K562 (cell line): ENCODE data around the gene TANK. TPM values are rescaled to one million over a fixed set of nuclear protein-coding genes. Genes with fewer than 3 reads are reported as not detected.

ENCODE experiments used
- ATAC-seq: fragments of 200-7000 bp; cut with Tn5 transposase; 3 replicates; pipeline ENCODE4 v1.9.1; 2020; ENCODE audit warnings: moderate library complexity
- BruUV-seq: library from RNA; stranded (reverse); fragments of 400-500 nt; replicated peaks from 2 replicates; lab custom pipeline; 2021; lab: Mats Ljungman, UMichigan
- CTCF ChIA-PET: fragments of 300-600 bp; formaldehyde crosslinking; extraction: SDS; loops from one replicate; lab custom pipeline; 2021; ENCODE audit warnings: low intra/inter-chr PET ratio; lab: Yijun Ruan, JAX
- POLR2A ChIA-PET: fragments of 300-600, 350-650 bp; sonication (Branson Sonifier 250); formaldehyde crosslinking; extraction: SDS; loops from one replicate; lab custom pipeline; 2021; ENCODE audit warnings: antibody characterized with exemption, inconsistent platforms; lab: Yijun Ruan, JAX
- DNase-seq, 4 experiments: peaks; one replicate each; pipeline versions ENCODE4 v3.0.0 to v3.0.0-alpha.2; 2011 to 2018; ENCODE audit warnings: low spot score in 3 of 4, mixed read lengths in 3 of 4; ENCODE audit errors: extremely low read depth in 1 of 4
- FAIRE-seq: peaks from 2 replicates; lab custom pipeline; 2011; peaks lifted over from hg19 to GRCh38; lab: Jason Lieb, UNC
- H2AFZ ChIP-seq: 2 replicates; pipeline ENCODE4 v1.6.0; 2011; ENCODE audit warnings: low read depth, low read length, control low read depth, inconsistent platforms
- H3K27ac ChIP-seq: fragments of 200-600 bp; 3 replicates; pipeline ENCODE4 v1.8.0; 2011; ENCODE audit warnings: low read depth, mild to moderate bottlenecking, control low read depth, inconsistent platforms, low read length, moderate library complexity, mixed read lengths; ENCODE audit errors: extremely low read depth
- H3K27me3 ChIP-seq, 2 experiments: fragments of 300-600 bp in 1 of 2; 2 replicates in 1 of 2; 3 replicates in 1 of 2; pipeline versions ENCODE4 v1.6.0 to v1.8.0; 2011; ENCODE audit warnings: inconsistent platforms in 2 of 2, low read length in 2 of 2, mild to moderate bottlenecking in 1 of 2, mixed read lengths in 1 of 2, moderate library complexity in 1 of 2; ENCODE audit not compliant: control insufficient read depth in 2 of 2, insufficient read depth in 2 of 2
- H3K36me3 ChIP-seq: fragments of 300-600 bp; 3 replicates; pipeline ENCODE4 v1.8.0; 2011; ENCODE audit warnings: mild to moderate bottlenecking, low read length, inconsistent platforms; ENCODE audit not compliant: control insufficient read depth, insufficient read depth
- H3K4me1 ChIP-seq, 2 experiments: fragments of 200-600 bp in 1 of 2; replicated peaks in 1 of 2; 2 replicates in 1 of 2; 3 replicates in 1 of 2; pipeline versions ENCODE4 v1.5.1 to v1.8.0; 2011; ENCODE audit warnings: inconsistent platforms in 2 of 2, low read length in 2 of 2, mild to moderate bottlenecking in 1 of 2, mixed read lengths in 1 of 2, moderate library complexity in 1 of 2; ENCODE audit not compliant: control insufficient read depth in 2 of 2, insufficient read depth in 2 of 2
- H3K4me2 ChIP-seq: 2 replicates; pipeline ENCODE4 v1.6.1; 2011; ENCODE audit warnings: low read length, control low read depth, inconsistent platforms, mixed read lengths; ENCODE audit not compliant: insufficient read depth
- H3K4me3 ChIP-seq: fragments of 200-600 bp; sonication (generic), shearing (Covaris generic); 2 replicates; pipeline ENCODE4 v1.5.1; 2016; ENCODE audit warnings: control low read depth, inconsistent platforms
- H3K79me2 ChIP-seq: fragments of 200-600 bp; 3 replicates; pipeline ENCODE4 v1.8.0; 2011; ENCODE audit warnings: low read length, inconsistent platforms; ENCODE audit not compliant: control insufficient read depth, insufficient read depth
- H3K9ac ChIP-seq, 2 experiments: 2 replicates each; pipeline versions ENCODE4 v1.6.0 to v1.6.1; 2011; ENCODE audit warnings: low read depth in 2 of 2, low read length in 2 of 2, control low read depth in 1 of 2, inconsistent platforms in 1 of 2, mild to moderate bottlenecking in 1 of 2, mixed read lengths in 1 of 2; ENCODE audit not compliant: insufficient read depth in 1 of 2
- H3K9me1 ChIP-seq: one replicate; pipeline ENCODE4 v1.6.0; 2011; ENCODE audit warnings: inconsistent platforms, mild to moderate bottlenecking, low read length, moderate library complexity; ENCODE audit not compliant: control insufficient read depth, insufficient read depth
- H3K9me3 ChIP-seq: replicated peaks from 2 replicates; pipeline ENCODE4 v1.5.1; 2011; ENCODE audit warnings: low read depth, low read length, inconsistent platforms; ENCODE audit not compliant: control insufficient read depth, insufficient read depth
- H4K20me1 ChIP-seq: replicated peaks from 2 replicates; pipeline ENCODE4 v1.6.1; 2011; ENCODE audit warnings: low read length, inconsistent platforms, mixed read lengths; ENCODE audit not compliant: control insufficient read depth, insufficient read depth
- KDM1A ChIP-seq, 2 experiments: fragments of 450-650 bp; IDR thresholded peaks; 2 replicates each; pipeline ENCODE4 v1.6.1; 2016; ENCODE audit warnings: mild to moderate bottlenecking in 2 of 2
- MAFG ChIP-seq: fragments of 450-650 bp; conservative IDR thresholded peaks from 2 replicates; pipeline ENCODE4 v1.6.1; 2016; ENCODE audit warnings: missing genetic modification characterization, missing compliant biosample characterization
- PRMT5 ChIP-seq: sonication (generic); formaldehyde crosslinking; IDR thresholded peaks from 2 replicates; pipeline ENCODE4 v1.5.0; 2020; ENCODE audit warnings: missing genetic modification reagents
- ZNF316 ChIP-seq: fragments of 450-650 bp; IDR thresholded peaks from 2 replicates; pipeline ENCODE4 v1.6.1; 2016
- WGBS: fragments of 100-300 bp; shearing (Covaris generic); methylation state at CpG from one replicate; pipeline ENCODE4 v1.1.6; 2016; ENCODE audit warnings: low coverage, mixed read lengths; ENCODE audit not compliant: insufficient coverage; ENCODE audit errors: missing lambda C conversion rate; 5-methylcytosine and 5-hydroxymethylcytosine counted together
- in situ Hi-C: fragments of 300-500 bp; cut with MboI; formaldehyde crosslinking; loops from 4 replicates; pipeline ENCODE4 v1.15.0; 2018; ENCODE audit warnings: inconsistent platforms, mixed read lengths
- intact Hi-C: fragments of 100-400 bp; cut with micrococcal nuclease; formaldehyde crosslinking; loops from 2 replicates; pipeline ENCODE4 v1.14.2; 2022
- polyA plus RNA-seq, 8 experiments: library from polyadenylated mRNA; depleted of rRNA in 4 of 8; stranded (reverse) in 5 of 8; unstranded in 3 of 8; fragments of >200 nt; fragmentation: Nextera tagmentation in 2 of 8; fragmentation: Illumina TruSeq in 1 of 8; extraction: Ambion mirVana in 2 of 8; extraction: Trizol in 1 of 8; gene quantifications; 2 replicates each; pipeline versions ENCODE4 v1.2.1 to v1.2.3, GENCODE V29; 2011 to 2014; ENCODE audit warnings: inconsistent platforms in 1 of 8, missing spikeins in 1 of 8
- total RNA-seq, 7 experiments: library from RNA; depleted of rRNA in 6 of 7; stranded (reverse); fragments of >200 nt in 6 of 7; fragmentation: Illumina TruSeq in 2 of 7; extraction: Trizol in 2 of 7; gene quantifications; 2 replicates each; pipeline versions ENCODE4 v1.2.1 to v1.2.3, GENCODE V29; 2011 to 2021; ENCODE audit warnings: low replicate concordance in 1 of 7
- TF ChIP-seq, protein P1 (sequence below), 2 experiments: fragments of 450-650 bp in 1 of 2; sonication (generic) in 1 of 2; formaldehyde crosslinking; conservative IDR thresholded peaks; 2 replicates each; pipeline versions ENCODE4 v1.4.0 to v1.8.1; 2020 to 2022; ENCODE audit warnings: mild to moderate bottlenecking in 1 of 2, missing genetic modification reagents in 1 of 2
- TF ChIP-seq, protein P2 (sequence below): sonication (generic); formaldehyde crosslinking; IDR thresholded peaks from 2 replicates; pipeline ENCODE4 v1.8.1; 2023; ENCODE audit warnings: missing genetic modification reagents, mild to moderate bottlenecking, borderline replicate concordance
- TF ChIP-seq, protein P3 (sequence below): IDR thresholded peaks from 2 replicates; pipeline ENCODE4 v1.6.1; 2011; ENCODE audit warnings: borderline replicate concordance, low read depth, mild to moderate bottlenecking, moderate library complexity, low read length; ENCODE audit not compliant: insufficient read depth, poor library complexity, severe bottlenecking
- TF ChIP-seq, protein P4 (sequence below): fragments of 250-450 bp; sonication (Bioruptor Pico); IDR thresholded peaks from 2 replicates; pipeline ENCODE4 v1.6.1; 2021; ENCODE audit warnings: mild to moderate bottlenecking

TANK gene
- total and polyA plus RNA-seq, 9 of the 15 experiments (the other 6 are each of a cell fraction or from before 2014, with no cell fraction given) = 43.0 to 91.5 (median 54.4) TPM

DNA sequence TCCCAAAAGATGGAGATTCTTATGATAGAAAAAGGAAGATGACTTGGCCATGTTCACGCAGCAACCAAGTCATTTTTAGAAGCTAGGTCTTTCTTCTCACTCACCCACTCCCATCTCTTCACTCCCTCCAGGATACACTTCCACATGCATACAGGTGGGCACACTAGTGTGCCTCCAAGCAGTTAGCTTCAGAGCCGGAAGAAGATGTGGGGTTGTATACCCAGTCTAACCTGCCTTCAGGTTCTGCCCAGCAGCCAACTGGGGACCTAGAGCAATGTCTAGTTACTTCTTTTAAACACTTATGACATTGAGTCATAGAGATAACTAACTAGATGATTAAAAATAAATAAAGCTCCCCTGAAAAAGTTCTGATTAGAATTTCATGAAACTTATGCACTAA lies 21.8 kb upstream of the TANK start (continued):
- TF ChIP-seq, protein P1, sequence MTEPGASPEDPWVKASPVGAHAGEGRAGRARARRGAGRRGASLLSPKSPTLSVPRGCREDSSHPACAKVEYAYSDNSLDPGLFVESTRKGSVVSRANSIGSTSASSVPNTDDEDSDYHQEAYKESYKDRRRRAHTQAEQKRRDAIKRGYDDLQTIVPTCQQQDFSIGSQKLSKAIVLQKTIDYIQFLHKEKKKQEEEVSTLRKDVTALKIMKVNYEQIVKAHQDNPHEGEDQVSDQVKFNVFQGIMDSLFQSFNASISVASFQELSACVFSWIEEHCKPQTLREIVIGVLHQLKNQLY (CRISPR knock-in tag; conservative IDR thresholded peaks at IDR 0.05) = no peak
- TF ChIP-seq KDM1A (IDR thresholded peaks at IDR 0.05) (no peak), PRMT5 (no peak)

DNA sequence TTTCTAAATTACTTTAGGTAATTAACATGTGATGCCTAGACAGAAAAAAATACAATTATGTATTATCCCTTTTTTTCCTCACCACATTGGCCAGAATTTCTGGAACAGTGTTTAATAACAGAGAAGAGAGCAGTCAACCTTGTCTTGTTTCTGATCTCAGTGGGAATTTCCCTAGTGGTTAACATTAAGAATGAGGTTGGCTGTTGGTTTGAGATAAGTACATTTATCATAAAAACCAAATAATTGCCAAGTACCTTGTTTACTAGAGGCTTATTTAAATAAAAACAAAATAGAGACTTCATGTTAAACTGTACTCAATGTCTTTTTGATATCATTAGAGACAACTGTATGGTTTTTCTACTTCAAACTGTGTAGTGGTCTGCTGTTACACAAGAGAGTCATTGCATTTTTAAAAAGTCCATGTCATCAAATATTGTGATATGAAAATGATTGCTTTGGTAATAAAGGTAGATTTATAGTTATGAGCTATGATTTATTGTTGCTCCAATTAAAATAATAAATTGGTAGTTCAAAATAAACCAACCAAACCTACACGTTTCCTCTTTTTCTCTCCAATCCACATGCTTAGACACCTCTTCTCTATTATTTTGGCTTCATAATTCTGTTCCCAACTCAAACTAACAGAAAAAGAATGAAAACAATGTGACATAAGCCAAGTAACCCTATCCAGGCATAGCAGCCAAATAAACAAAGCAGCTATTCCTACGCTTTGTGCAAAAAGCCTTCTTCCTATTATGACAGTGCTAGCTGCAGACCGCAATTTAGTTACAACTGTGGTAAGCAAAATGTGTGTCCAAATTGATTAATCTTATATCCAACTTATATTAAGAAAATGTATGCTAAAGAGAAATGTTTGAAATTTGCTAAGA lies 20.9 kb upstream of the TANK start:
- Histone ChIP-seq H3K4me3 (no peak overlapping the region), H3K9me3 (no peaks in the 10 kb centered on the region), H3K79me2 (no peaks in the 10 kb centered on the region), H3K9ac (no peak overlapping the region), H3K4me1 (no peaks in the 10 kb centered on the region), H2AFZ (no peak overlapping the region), H3K27me3 (no peaks in the 10 kb centered on the region), H3K27ac (no peak overlapping the region), H3K4me2 (no peak overlapping the region), H3K36me3 (no peaks in the 10 kb centered on the region), H4K20me1 (no peaks in the 10 kb centered on the region), H3K9me1 (no peaks in the 10 kb centered on the region)
- no peak for ATAC-seq
- CTCF ChIA-PET = no interaction called here
- in situ Hi-C loops (no loop called here), intact Hi-C loops (no loop called here)
- FAIRE-seq = no peak
- DNase-seq = no peak
- WGBS = 22% methylated on average over 3 of the region's 3 CpGs
- BruUV-seq = no TSS peak
- POLR2A ChIA-PET = interaction anchor here (0.6 kb wide), 1 partner anchor 27 kb away, joined by 3 read pairs; no protein-coding TSS in a partner anchor
- TF ChIP-seq, protein P2, sequence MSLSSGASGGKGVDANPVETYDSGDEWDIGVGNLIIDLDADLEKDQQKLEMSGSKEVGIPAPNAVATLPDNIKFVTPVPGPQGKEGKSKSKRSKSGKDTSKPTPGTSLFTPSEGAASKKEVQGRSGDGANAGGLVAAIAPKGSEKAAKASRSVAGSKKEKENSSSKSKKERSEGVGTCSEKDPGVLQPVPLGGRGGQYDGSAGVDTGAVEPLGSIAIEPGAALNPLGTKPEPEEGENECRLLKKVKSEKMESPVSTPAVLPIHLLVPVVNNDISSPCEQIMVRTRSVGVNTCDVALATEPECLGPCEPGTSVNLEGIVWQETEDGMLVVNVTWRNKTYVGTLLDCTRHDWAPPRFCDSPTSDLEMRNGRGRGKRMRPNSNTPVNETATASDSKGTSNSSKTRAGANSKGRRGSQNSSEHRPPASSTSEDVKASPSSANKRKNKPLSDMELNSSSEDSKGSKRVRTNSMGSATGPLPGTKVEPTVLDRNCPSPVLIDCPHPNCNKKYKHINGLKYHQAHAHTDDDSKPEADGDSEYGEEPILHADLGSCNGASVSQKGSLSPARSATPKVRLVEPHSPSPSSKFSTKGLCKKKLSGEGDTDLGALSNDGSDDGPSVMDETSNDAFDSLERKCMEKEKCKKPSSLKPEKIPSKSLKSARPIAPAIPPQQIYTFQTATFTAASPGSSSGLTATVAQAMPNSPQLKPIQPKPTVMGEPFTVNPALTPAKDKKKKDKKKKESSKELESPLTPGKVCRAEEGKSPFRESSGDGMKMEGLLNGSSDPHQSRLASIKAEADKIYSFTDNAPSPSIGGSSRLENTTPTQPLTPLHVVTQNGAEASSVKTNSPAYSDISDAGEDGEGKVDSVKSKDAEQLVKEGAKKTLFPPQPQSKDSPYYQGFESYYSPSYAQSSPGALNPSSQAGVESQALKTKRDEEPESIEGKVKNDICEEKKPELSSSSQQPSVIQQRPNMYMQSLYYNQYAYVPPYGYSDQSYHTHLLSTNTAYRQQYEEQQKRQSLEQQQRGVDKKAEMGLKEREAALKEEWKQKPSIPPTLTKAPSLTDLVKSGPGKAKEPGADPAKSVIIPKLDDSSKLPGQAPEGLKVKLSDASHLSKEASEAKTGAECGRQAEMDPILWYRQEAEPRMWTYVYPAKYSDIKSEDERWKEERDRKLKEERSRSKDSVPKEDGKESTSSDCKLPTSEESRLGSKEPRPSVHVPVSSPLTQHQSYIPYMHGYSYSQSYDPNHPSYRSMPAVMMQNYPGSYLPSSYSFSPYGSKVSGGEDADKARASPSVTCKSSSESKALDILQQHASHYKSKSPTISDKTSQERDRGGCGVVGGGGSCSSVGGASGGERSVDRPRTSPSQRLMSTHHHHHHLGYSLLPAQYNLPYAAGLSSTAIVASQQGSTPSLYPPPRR (CRISPR knock-in tag) = no peak
- TF ChIP-seq MAFG (peak; percentile 20; the same call in 1 of the 2 replicates), ZNF316 (peak; percentile 67)
- TF ChIP-seq, protein P3, sequence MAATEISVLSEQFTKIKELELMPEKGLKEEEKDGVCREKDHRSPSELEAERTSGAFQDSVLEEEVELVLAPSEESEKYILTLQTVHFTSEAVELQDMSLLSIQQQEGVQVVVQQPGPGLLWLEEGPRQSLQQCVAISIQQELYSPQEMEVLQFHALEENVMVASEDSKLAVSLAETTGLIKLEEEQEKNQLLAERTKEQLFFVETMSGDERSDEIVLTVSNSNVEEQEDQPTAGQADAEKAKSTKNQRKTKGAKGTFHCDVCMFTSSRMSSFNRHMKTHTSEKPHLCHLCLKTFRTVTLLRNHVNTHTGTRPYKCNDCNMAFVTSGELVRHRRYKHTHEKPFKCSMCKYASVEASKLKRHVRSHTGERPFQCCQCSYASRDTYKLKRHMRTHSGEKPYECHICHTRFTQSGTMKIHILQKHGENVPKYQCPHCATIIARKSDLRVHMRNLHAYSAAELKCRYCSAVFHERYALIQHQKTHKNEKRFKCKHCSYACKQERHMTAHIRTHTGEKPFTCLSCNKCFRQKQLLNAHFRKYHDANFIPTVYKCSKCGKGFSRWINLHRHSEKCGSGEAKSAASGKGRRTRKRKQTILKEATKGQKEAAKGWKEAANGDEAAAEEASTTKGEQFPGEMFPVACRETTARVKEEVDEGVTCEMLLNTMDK = no peak
- TF ChIP-seq, protein P4, sequence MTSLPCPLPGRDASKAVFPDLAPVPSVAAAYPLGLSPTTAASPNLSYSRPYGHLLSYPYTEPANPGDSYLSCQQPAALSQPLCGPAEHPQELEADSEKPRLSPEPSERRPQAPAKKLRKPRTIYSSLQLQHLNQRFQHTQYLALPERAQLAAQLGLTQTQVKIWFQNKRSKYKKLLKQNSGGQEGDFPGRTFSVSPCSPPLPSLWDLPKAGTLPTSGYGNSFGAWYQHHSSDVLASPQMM (CRISPR knock-in tag) = no peak
